Endodermal cell (in vitro differentiated cells): ENCODE results near the gene CPTP. TPM values are rescaled to one million over a fixed set of nuclear protein-coding genes. Genes with fewer than 3 reads are reported as not detected.
"Not testable (repeated sequence)": the region's sequence is repeated elsewhere in the genome, so short reads cannot be mapped to it uniquely, and the experiment has no call there.

Experiments used
- DNase-seq: peaks from one replicate; pipeline ENCODE4 v3.0.0-alpha.2; 2017
- H3K27ac ChIP-seq: 2 replicates; pipeline ENCODE4 v1.5.1; 2013; ENCODE audit warnings: mild to moderate bottlenecking, low read depth, low read length, moderate library complexity
- H3K27me3 ChIP-seq: 2 replicates; pipeline ENCODE4 v1.6.1; 2013; ENCODE audit warnings: mild to moderate bottlenecking, low read length, moderate library complexity; ENCODE audit not compliant: insufficient read depth, control insufficient read depth, poor library complexity, severe bottlenecking
- H3K36me3 ChIP-seq: 2 replicates; pipeline ENCODE4 v1.7.0; 2013; ENCODE audit warnings: mild to moderate bottlenecking, low read length, moderate library complexity; ENCODE audit not compliant: control insufficient read depth, insufficient read depth
- H3K4me1 ChIP-seq: one replicate; pipeline ENCODE4 v1.7.0; 2013; ENCODE audit warnings: low read length; ENCODE audit not compliant: control insufficient read depth, insufficient read depth
- H3K4me3 ChIP-seq: 2 replicates; pipeline ENCODE4 v1.5.1; 2013; ENCODE audit warnings: mild to moderate bottlenecking, low read length, moderate library complexity
- H3K9ac ChIP-seq: 2 replicates; pipeline ENCODE4 v1.6.1; 2013; ENCODE audit warnings: mild to moderate bottlenecking, low read length, moderate library complexity; ENCODE audit not compliant: poor library complexity, severe bottlenecking; ENCODE audit errors: extremely low read depth
- H3K9me3 ChIP-seq: 2 replicates; pipeline ENCODE4 v1.6.1; 2013; ENCODE audit warnings: mild to moderate bottlenecking, low read length, moderate library complexity; ENCODE audit not compliant: control insufficient read depth
- H3K27ac Mint-ChIP-seq: 2 replicates; pipeline ENCODE4 v1.8.0; 2020; ENCODE audit warnings: mixed read lengths
- H3K27me3 Mint-ChIP-seq: 2 replicates; pipeline ENCODE4 v1.8.0; 2021; ENCODE audit warnings: mild to moderate bottlenecking, mixed read lengths; ENCODE audit not compliant: insufficient read depth
- H3K36me3 Mint-ChIP-seq: 2 replicates; pipeline ENCODE4 v1.8.0; 2020; ENCODE audit warnings: low read depth, mixed read lengths
- H3K4me1 Mint-ChIP-seq: 2 replicates; pipeline ENCODE4 v1.8.0; 2020; ENCODE audit warnings: mixed read lengths
- H3K4me3 Mint-ChIP-seq: 2 replicates; pipeline ENCODE4 v1.8.0; 2020; ENCODE audit warnings: mild to moderate bottlenecking, moderate library complexity, mixed read lengths
- H3K9me3 Mint-ChIP-seq: 2 replicates; pipeline ENCODE4 v1.8.0; 2020; ENCODE audit warnings: mild to moderate bottlenecking, mixed read lengths
- WGBS, 2 experiments: methylation state at CpG; one replicate each; pipeline versions ENCODE4 v1.1.5 to v1.1.7; 2013; ENCODE audit warnings: missing lambda C conversion rate in 2 of 2, mixed read lengths in 1 of 2; ENCODE audit not compliant: insufficient coverage in 1 of 2, insufficient read length in 1 of 2; 5-methylcytosine and 5-hydroxymethylcytosine counted together
- total RNA-seq, 2 donors: library from RNA; stranded (reverse); fragmentation: NEBNext Ultra II Directional in 1 of 2; extraction: Animal tissue kit (Norgen Biotek cat#: 25700) in 1 of 2; gene quantifications; 2 replicates in 1 of 2; 3 replicates in 1 of 2; pipeline ENCODE4 v1.2.1, GENCODE V29; 2021
- TF ChIP-seq, protein P1 (sequence below): fragments of 200-600 bp; sonication (generic); conservative IDR thresholded peaks from 2 replicates; pipeline ENCODE4 v1.5.0; 2021; ENCODE audit warnings: antibody characterized with exemption, mild to moderate bottlenecking

Gene CPTP
- total RNA-seq, 2 donors from 2014 or later: 12.0 to 13.6 TPM

DNA sequence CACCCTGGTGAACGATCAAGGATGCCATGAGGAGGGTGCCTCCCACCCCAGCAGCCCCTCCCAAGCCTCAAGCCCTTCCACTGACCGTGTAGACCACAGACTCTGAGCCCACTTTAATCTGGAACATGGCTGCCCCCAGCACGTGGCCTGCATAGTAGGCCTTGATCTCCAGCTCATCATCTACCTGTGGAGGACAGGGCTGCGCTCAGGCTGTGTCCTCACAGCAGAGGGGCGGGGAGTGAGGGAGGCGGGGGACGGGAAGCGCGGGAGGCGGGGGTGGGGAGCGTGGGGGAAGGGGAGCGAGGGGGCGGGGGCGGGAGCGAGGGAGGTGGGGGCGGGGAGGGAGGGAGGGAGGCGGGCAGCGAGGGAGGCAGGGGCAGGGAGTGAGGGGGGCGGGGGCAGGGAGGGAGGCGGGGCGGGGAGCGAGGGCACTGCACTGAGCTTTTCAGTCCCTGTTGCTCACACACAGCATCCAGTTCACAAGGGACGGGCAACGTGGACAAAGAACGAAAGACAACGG is 9.1 kb upstream of the CPTP start:
- Mint-ChIP-seq H3K27ac (peak overlapping the region; percentile 52), H3K4me3 (no peak overlapping the region), H3K9me3 (no peaks in the 10 kb centered on the region), H3K27me3 (no peaks in the 10 kb centered on the region), H3K4me1 (peaks cover 3% of the 10 kb centered on the region), H3K36me3 (peaks cover 37% of the 10 kb centered on the region)
- Histone ChIP-seq H3K9me3 (no peaks in the 10 kb centered on the region), H3K4me1 (no peaks in the 10 kb centered on the region), H3K9ac (no peak overlapping the region), H3K27me3 (no peaks in the 10 kb centered on the region), H3K36me3 (peaks cover 59% of the 10 kb centered on the region), H3K27ac (peak overlapping the region; percentile 63), H3K4me3 (no peak overlapping the region)
- TF ChIP-seq, protein P1, sequence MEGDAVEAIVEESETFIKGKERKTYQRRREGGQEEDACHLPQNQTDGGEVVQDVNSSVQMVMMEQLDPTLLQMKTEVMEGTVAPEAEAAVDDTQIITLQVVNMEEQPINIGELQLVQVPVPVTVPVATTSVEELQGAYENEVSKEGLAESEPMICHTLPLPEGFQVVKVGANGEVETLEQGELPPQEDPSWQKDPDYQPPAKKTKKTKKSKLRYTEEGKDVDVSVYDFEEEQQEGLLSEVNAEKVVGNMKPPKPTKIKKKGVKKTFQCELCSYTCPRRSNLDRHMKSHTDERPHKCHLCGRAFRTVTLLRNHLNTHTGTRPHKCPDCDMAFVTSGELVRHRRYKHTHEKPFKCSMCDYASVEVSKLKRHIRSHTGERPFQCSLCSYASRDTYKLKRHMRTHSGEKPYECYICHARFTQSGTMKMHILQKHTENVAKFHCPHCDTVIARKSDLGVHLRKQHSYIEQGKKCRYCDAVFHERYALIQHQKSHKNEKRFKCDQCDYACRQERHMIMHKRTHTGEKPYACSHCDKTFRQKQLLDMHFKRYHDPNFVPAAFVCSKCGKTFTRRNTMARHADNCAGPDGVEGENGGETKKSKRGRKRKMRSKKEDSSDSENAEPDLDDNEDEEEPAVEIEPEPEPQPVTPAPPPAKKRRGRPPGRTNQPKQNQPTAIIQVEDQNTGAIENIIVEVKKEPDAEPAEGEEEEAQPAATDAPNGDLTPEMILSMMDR: no peak
- 37 to 43% methylated on average over 6 to 9 of the region's 26 CpGs for WGBS, 2 experiments
- DNase-seq: peak; percentile 83

DNA sequence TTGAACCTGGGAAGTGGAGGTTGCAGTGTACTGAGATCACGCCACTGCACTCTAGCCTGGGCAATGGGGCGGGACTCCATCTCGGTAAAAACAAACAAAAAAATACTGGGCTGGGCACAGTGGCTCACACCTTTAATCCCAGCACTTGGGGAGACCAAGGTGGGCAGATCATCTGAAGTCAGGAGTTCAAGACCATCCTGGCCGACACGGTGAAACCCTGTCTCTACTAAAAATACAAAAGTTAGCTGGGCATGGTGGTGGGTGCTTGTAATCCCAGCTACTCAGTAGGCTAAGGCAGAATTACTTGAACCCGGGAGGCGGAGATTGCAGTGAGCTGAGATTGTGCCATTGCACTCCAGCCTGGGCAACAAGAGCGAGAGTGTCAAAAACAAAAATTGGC is 8.4 kb upstream of the CPTP start:
- H3K4me1 ChIP-seq, H3K4me1 Mint-ChIP-seq, H3K9me3 Mint-ChIP-seq, H3K27me3 ChIP-seq, H3K27me3 Mint-ChIP-seq, H3K4me3 Mint-ChIP-seq, H3K9me3 ChIP-seq, H3K27ac Mint-ChIP-seq, DNase-seq, H3K4me3 ChIP-seq, H3K9ac ChIP-seq, H3K27ac ChIP-seq: not testable (repeated sequence)
- H3K36me3 ChIP-seq: peaks cover 52% of the 10 kb centered on the region
- H3K36me3 Mint-ChIP-seq: peaks cover 37% of the 10 kb centered on the region
- 86 to 94% methylated on average over 6 to 8 of the region's 8 CpGs for WGBS, 2 experiments

DNA sequence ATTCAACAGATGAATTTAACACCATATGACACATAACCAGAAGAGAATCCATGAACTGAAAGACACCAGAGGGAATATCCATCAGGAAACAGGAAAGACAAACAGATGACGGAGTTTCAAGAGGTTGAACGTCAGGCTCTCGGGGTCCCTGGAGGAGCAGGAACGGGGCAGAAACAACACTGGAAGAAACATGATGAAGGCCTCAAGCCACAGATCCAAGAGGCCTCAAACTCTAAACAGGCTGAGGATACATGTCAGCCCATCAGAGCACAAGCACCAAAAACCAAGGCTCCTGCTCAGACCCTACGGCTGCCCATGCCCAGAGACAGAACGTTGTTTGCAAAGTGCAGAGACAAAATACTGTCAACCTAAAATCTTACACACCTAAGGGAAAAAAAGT is 7.2 kb upstream of the CPTP start:
- Histone ChIP-seq H3K9me3 (no peaks in the 10 kb centered on the region), H3K4me3 (no peak overlapping the region), H3K27ac (no peak overlapping the region), H3K4me1 (no peaks in the 10 kb centered on the region), H3K27me3 (no peaks in the 10 kb centered on the region), H3K36me3 (peaks cover 47% of the 10 kb centered on the region), H3K9ac (no peak overlapping the region)
- Mint-ChIP-seq H3K36me3 (peaks cover 40% of the 10 kb centered on the region), H3K4me1 (peaks cover 3% of the 10 kb centered on the region), H3K27me3 (no peaks in the 10 kb centered on the region), H3K27ac (peak overlapping the region; percentile 6), H3K4me3 (no peak overlapping the region), H3K9me3 (no peaks in the 10 kb centered on the region)
- no peak for DNase-seq
- TF ChIP-seq, protein P1: no peak
- WGBS, 2 experiments: 98 to 99% methylated on average over 6 of the region's 6 CpGs

DNA sequence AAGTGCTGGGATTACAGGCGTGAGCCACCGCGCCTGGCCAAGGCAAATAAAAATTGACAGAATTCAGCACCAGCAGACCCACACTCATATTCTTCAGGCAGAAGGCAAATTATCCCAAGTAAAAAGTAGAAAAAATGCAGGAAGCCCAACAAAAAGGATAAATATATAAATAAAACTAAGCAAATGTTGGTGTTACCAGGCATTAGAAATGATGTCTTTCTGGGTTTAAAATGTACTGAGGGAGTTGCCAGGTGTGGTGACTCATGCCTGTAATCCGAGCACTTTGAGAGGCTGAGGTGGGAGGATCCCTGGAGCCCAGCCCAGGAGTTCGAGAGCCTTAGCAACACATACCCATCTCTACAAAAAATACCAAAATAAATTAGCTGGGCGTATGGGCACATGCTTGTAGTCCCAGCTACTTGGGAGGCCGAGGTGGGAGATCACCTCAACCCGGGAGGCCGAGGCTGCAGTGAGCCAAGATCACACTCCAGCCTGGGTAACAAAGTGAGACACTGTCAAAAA is 6.4 kb upstream of the CPTP start:
- Mint-ChIP-seq H3K9me3 (no peaks in the 10 kb centered on the region), H3K27me3 (no peaks in the 10 kb centered on the region), H3K27ac (no peak overlapping the region), H3K4me1 (peaks cover 3% of the 10 kb centered on the region), H3K36me3 (peaks cover 37% of the 10 kb centered on the region), H3K4me3 (no peak overlapping the region)
- Histone ChIP-seq H3K4me3 (no peak overlapping the region), H3K9ac (no peak overlapping the region), H3K36me3 (peaks cover 45% of the 10 kb centered on the region), H3K27ac (no peak overlapping the region), H3K9me3 (no peaks in the 10 kb centered on the region), H3K27me3 (no peaks in the 10 kb centered on the region), H3K4me1 (no peaks in the 10 kb centered on the region)
- 92 to 97% methylated on average over 5 to 9 of the region's 9 CpGs for WGBS, 2 experiments
- no peak for DNase-seq
- TF ChIP-seq, protein P1: no peak
